GM12878 (cell line): ENCODE data around the gene NEO1. TPM values are rescaled to one million over a fixed set of nuclear protein-coding genes. Genes with fewer than 3 reads are reported as not detected.

Source experiments
- ATAC-seq: fragments of 200-7000 bp; cut with Tn5 transposase; 3 replicates; pipeline ENCODE4 v1.9.1; 2020; ENCODE audit warnings: mild to moderate bottlenecking, moderate library complexity
- BruUV-seq: library from RNA; stranded (reverse); fragments of 400-500 nt; replicated peaks from 2 replicates; lab custom pipeline; 2021; lab: Mats Ljungman, UMichigan
- CTCF ChIA-PET: fragments of 300-600 bp; sonication (Branson Sonifier 250); formaldehyde crosslinking; extraction: SDS; loops from one replicate; lab custom pipeline; 2021; ENCODE audit warnings: inconsistent platforms; lab: Yijun Ruan, JAX
- POLR2A ChIA-PET: fragments of 350-600 bp; formaldehyde crosslinking; extraction: SDS; loops from one replicate; lab custom pipeline; 2021; ENCODE audit warnings: inconsistent platforms; lab: Charles Lee
- RAD21 ChIA-PET: fragments of 300-600 bp; sonication (Branson Sonifier 250); formaldehyde crosslinking; loops from one replicate; lab custom pipeline; 2023; ENCODE audit warnings: antibody characterized with exemption; ENCODE audit not compliant: unreplicated experiment; lab: Charles Lee
- SMC1A ChIA-PET: fragments of 300-600 bp; sonication (Branson Sonifier 250); formaldehyde crosslinking; loops from one replicate; lab custom pipeline; 2023; ENCODE audit not compliant: unreplicated experiment, uncharacterized antibody; lab: Charles Lee
- DNase-seq: peaks from one replicate; pipeline ENCODE4 v3.0.0-alpha.2; 2011; ENCODE audit warnings: low read depth, low spot score
- FAIRE-seq: peaks from 3 replicates; lab custom pipeline; 2011; peaks lifted over from hg19 to GRCh38; lab: Jason Lieb, UNC
- H2AFZ ChIP-seq: 2 replicates; pipeline ENCODE4 v1.6.0; 2011; ENCODE audit warnings: low read depth, low read length, control low read depth; ENCODE audit not compliant: control insufficient read depth
- H3K27ac ChIP-seq: 2 replicates; pipeline ENCODE4 v1.5.1; 2011; ENCODE audit warnings: control low read depth; ENCODE audit not compliant: control insufficient read depth, insufficient read depth
- H3K27me3 ChIP-seq, 2 experiments: replicated peaks in 1 of 2; 2 replicates each; pipeline versions ENCODE4 v1.6.0 to v1.6.1; 2011; ENCODE audit warnings: low read length in 1 of 2; ENCODE audit not compliant: control insufficient read depth in 2 of 2, insufficient read depth in 2 of 2
- H3K36me3 ChIP-seq, 2 experiments: 2 replicates each; pipeline ENCODE4 v1.5.1; 2011; ENCODE audit warnings: low read length in 1 of 2; ENCODE audit not compliant: control insufficient read depth in 2 of 2, insufficient read depth in 2 of 2
- H3K4me1 ChIP-seq: 2 replicates; pipeline ENCODE4 v1.6.1; 2011; ENCODE audit warnings: mild to moderate bottlenecking, low read length, moderate library complexity, mixed read lengths; ENCODE audit not compliant: control insufficient read depth, insufficient read depth
- H3K4me2 ChIP-seq: 2 replicates; pipeline ENCODE4 v1.6.0; 2011; ENCODE audit warnings: control low read depth; ENCODE audit not compliant: control insufficient read depth, insufficient read depth
- H3K4me3 ChIP-seq: fragments of 200-600 bp; sonication (generic); 2 replicates; pipeline ENCODE4 v1.5.1; 2016
- H3K79me2 ChIP-seq: 2 replicates; pipeline ENCODE4 v1.6.0; 2011; ENCODE audit warnings: low read length; ENCODE audit not compliant: control insufficient read depth, insufficient read depth
- H3K9ac ChIP-seq: 2 replicates; pipeline ENCODE4 v1.8.0; 2011; ENCODE audit warnings: low read length, control low read depth, mixed read lengths; ENCODE audit not compliant: control insufficient read depth, insufficient read depth
- H3K9me3 ChIP-seq: replicated peaks from 3 replicates; pipeline ENCODE4 v1.5.1; 2011; ENCODE audit warnings: mild to moderate bottlenecking, low read length; ENCODE audit not compliant: control insufficient read depth, insufficient read depth
- H4K20me1 ChIP-seq: 2 replicates; pipeline ENCODE4 v1.6.0; 2011; ENCODE audit not compliant: control insufficient read depth, insufficient read depth
- BHLHE40 ChIP-seq, 2 experiments: fragments of 450-650 bp in 1 of 2; IDR thresholded peaks; 2 replicates each; pipeline ENCODE4 v1.6.1; 2011 to 2017; ENCODE audit warnings: low read depth in 2 of 2, borderline replicate concordance in 1 of 2, improper control_type of control experiment in 1 of 2, low read length in 1 of 2, mild to moderate bottlenecking in 1 of 2
- CHD4 ChIP-seq: fragments of 200-600 bp; sonication (generic); IDR thresholded peaks from 2 replicates; pipeline ENCODE4 v1.6.1; 2016; ENCODE audit warnings: mild to moderate bottlenecking
- JUNB ChIP-seq: IDR thresholded peaks from 2 replicates; pipeline ENCODE4 v1.6.1; 2016; ENCODE audit warnings: antibody characterized with exemption, mild to moderate bottlenecking
- NFXL1 ChIP-seq: fragments of 450-650 bp; IDR thresholded peaks from 2 replicates; pipeline ENCODE4 v1.6.1; 2017; ENCODE audit warnings: antibody characterized with exemption, mild to moderate bottlenecking, borderline replicate concordance
- STAT1 ChIP-seq: fragments of 450-650 bp; conservative IDR thresholded peaks from 2 replicates; pipeline ENCODE4 v1.6.1; 2014; ENCODE audit warnings: antibody characterized with exemption, mild to moderate bottlenecking
- TAF1 ChIP-seq: IDR thresholded peaks from 2 replicates; pipeline ENCODE4 v1.6.1; 2011; ENCODE audit warnings: mild to moderate bottlenecking, low read depth, low read length, borderline replicate concordance
- ZBED1 ChIP-seq: IDR thresholded peaks from 2 replicates; pipeline ENCODE4 v1.6.1; 2016; ENCODE audit warnings: borderline replicate concordance
- ZNF622 ChIP-seq: fragments of 450-650 bp; IDR thresholded peaks from 2 replicates; pipeline ENCODE4 v1.6.1; 2017; ENCODE audit warnings: mild to moderate bottlenecking, inconsistent platforms
- WGBS: methylation state at CpG from one replicate; pipeline ENCODE4 v1.1.6; 2016; ENCODE audit warnings: low lambda C conversion rate; ENCODE audit not compliant: insufficient replicate concordance, insufficient coverage; ENCODE audit errors: missing lambda C conversion rate; 5-methylcytosine and 5-hydroxymethylcytosine counted together
- in situ Hi-C: fragments of 300-500 bp; cut with MboI; formaldehyde crosslinking; loops from 9 replicates; pipeline ENCODE4 v1.14.3; 2018; ENCODE audit warnings: mixed read lengths
- intact Hi-C: fragments of 100-400 bp; cut with micrococcal nuclease; formaldehyde crosslinking; loops from one replicate; pipeline ENCODE4 v1.14.2; 2022; ENCODE audit not compliant: unreplicated experiment
- polyA plus RNA-seq, 11 experiments: library from polyadenylated mRNA; depleted of rRNA in 4 of 11; unstranded in 6 of 11; stranded (reverse) in 5 of 11; fragments of >200 nt; fragmentation: Nextera tagmentation in 4 of 11; fragmentation: Illumina TruSeq in 1 of 11; extraction: Ambion mirVana in 4 of 11; extraction: Trizol in 1 of 11; gene quantifications; 1 replicate in 1 of 11; 2 replicates in 10 of 11; pipeline versions ENCODE4 v1.2.1 to v1.2.3, GENCODE V29; 2011 to 2016; ENCODE audit warnings: inconsistent platforms in 2 of 11, missing spikeins in 2 of 11, low read depth in 1 of 11
- total RNA-seq, 4 experiments: library from RNA; depleted of rRNA in 3 of 4; stranded (reverse); fragments of >200 nt in 3 of 4; fragmentation: Illumina TruSeq in 1 of 4; extraction: Trizol in 1 of 4; gene quantifications; 2 replicates each; pipeline versions ENCODE4 v1.2.1 to v1.2.3, GENCODE V29; 2013 to 2021
- TF ChIP-seq, protein P1 (sequence below): IDR thresholded peaks from 2 replicates; pipeline ENCODE4 v1.6.1; 2011; ENCODE audit warnings: mild to moderate bottlenecking, low read depth, low read length, moderate library complexity; ENCODE audit not compliant: insufficient replicate concordance
- TF ChIP-seq, protein P2 (sequence below): fragments of 450-650 bp; IDR thresholded peaks from 2 replicates; pipeline ENCODE4 v1.6.1; 2017; ENCODE audit warnings: mild to moderate bottlenecking
- TF ChIP-seq, protein P3 (sequence below): IDR thresholded peaks from 2 replicates; pipeline ENCODE4 v1.6.1; 2011; ENCODE audit warnings: low read depth, mild to moderate bottlenecking, low read length, moderate library complexity, borderline replicate concordance; ENCODE audit errors: extremely low read depth

The NEO1 gene
- total and polyA plus RNA-seq, 10 of the 15 experiments (the other 5 are each of a cell fraction or from before 2014, with no cell fraction given) = 0.03 to 2.0 (median 0.32) TPM

DNA sequence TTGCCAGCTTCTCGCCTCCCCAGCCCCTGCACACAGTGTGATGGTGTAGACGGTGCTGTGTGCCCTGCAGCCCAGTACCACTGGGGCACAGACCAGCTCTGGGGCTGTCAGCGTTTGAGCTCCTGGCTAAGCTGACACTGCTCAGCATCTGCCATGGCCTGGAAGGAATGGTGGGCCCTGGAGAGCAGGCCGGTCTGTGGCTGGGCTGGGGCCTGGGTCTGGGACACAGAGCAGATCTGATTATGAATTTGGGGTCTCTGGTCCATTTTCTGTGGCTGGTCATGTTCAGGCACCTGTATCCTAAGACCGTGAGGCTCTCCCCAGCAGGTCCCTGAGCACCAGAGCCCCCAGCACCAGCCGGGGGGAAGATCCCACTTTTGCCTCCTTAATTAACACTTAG, 281.8 kb downstream of the NEO1 start (continued):
- TF ChIP-seq, protein P1, sequence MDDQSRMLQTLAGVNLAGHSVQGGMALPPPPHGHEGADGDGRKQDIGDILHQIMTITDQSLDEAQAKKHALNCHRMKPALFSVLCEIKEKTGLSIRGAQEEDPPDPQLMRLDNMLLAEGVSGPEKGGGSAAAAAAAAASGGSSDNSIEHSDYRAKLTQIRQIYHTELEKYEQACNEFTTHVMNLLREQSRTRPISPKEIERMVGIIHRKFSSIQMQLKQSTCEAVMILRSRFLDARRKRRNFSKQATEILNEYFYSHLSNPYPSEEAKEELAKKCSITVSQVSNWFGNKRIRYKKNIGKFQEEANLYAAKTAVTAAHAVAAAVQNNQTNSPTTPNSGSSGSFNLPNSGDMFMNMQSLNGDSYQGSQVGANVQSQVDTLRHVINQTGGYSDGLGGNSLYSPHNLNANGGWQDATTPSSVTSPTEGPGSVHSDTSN = no peak
- TF ChIP-seq NFXL1 (no peak), CHD4 (no peak), TAF1 (no peak), STAT1 (no peak), ZNF622 (no peak), ZBED1 (no peak)
- TF ChIP-seq, protein P2, sequence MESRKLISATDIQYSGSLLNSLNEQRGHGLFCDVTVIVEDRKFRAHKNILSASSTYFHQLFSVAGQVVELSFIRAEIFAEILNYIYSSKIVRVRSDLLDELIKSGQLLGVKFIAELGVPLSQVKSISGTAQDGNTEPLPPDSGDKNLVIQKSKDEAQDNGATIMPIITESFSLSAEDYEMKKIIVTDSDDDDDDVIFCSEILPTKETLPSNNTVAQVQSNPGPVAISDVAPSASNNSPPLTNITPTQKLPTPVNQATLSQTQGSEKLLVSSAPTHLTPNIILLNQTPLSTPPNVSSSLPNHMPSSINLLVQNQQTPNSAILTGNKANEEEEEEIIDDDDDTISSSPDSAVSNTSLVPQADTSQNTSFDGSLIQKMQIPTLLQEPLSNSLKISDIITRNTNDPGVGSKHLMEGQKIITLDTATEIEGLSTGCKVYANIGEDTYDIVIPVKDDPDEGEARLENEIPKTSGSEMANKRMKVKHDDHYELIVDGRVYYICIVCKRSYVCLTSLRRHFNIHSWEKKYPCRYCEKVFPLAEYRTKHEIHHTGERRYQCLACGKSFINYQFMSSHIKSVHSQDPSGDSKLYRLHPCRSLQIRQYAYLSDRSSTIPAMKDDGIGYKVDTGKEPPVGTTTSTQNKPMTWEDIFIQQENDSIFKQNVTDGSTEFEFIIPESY = no peak
- TF ChIP-seq, protein P3, sequence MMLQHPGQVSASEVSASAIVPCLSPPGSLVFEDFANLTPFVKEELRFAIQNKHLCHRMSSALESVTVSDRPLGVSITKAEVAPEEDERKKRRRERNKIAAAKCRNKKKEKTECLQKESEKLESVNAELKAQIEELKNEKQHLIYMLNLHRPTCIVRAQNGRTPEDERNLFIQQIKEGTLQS = no peak

DNA sequence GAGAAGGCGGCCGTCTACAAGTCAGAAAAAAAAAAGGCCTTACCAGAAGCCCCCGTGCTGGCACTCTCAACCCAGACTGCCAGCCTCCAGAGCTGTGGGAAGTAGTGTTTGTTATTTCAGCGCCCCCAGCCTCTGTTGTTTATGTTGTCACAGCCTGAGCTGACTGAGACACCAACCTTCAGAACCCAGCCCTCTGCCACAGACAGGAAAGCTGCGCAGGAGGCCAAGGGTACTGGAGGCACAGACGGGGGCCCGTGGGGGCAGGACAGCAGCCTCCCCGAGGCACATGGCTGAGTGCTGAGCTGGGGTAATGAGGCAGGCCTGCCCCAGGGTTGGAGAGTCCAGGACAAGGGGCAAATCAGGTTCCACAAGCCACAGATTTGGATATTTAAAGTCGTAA, 282.8 kb downstream of the NEO1 start:
- ChIA-PET POLR2A (no interaction called here), CTCF (interaction anchor here (1.1 kb wide), 1 partner anchor 20 kb away, joined by 3 read pairs; no protein-coding TSS in a partner anchor), RAD21 (no interaction called here), SMC1A (no interaction called here)
- Histone ChIP-seq H3K4me3 (no peak overlapping the region), H3K4me2 (no peak overlapping the region), H3K79me2 (no peaks in the 10 kb centered on the region), H2AFZ (no peak overlapping the region), H3K27me3 (no peaks in the 10 kb centered on the region; a peak in 3 of 4 replicates), H3K9ac (no peak overlapping the region), H3K36me3 (no peaks in the 10 kb centered on the region), H3K27ac (no peak overlapping the region), H3K4me1 (no peaks in the 10 kb centered on the region), H4K20me1 (no peaks in the 10 kb centered on the region), H3K9me3 (no peaks in the 10 kb centered on the region)
- intact Hi-C loops (no loop called here), in situ Hi-C loops (no loop called here)
- no TSS peak for BruUV-seq
- ATAC-seq = no peak
- 8% methylated on average over 9 of the region's 9 CpGs for WGBS
- no peak for FAIRE-seq
- DNase-seq = no peak
- no peak for TF ChIP-seq JUNB
- TF ChIP-seq BHLHE40 (IDR thresholded peaks at IDR 0.05; ENCODE audit: borderline replicate concordance in 1 of 2, low read depth in 2 of 2, low read length in 1 of 2) = no peak
